ENCODE data around the gene TP53RK.

- no peak for TF ChIP-seq GABPA (IDR thresholded peaks at IDR 0.05; ENCODE audit: low read depth, low read length)
- TF ChIP-seq GABPA (CRISPR knock-in tag; IDR thresholded peaks at IDR 0.05; ENCODE audit: low read depth), result no peak
- no peak for TF ChIP-seq GABPB1 (CRISPR knock-in tag; IDR thresholded peaks at IDR 0.05)
- TF ChIP-seq PREB (CRISPR knock-in tag; IDR thresholded peaks at IDR 0.05), result no peak
- TF ChIP-seq MXD1 (CRISPR knock-in tag; IDR thresholded peaks at IDR 0.05), result no peak
- no peak for TF ChIP-seq KLF15 (CRISPR knock-in tag; IDR thresholded peaks at IDR 0.05; ENCODE audit: borderline replicate concordance)
- TF ChIP-seq STAT6 (CRISPR knock-in tag; IDR thresholded peaks at IDR 0.05; ENCODE audit: borderline replicate concordance), result no peak
- TF ChIP-seq ZSCAN29 (CRISPR knock-in tag; conservative IDR thresholded peaks at IDR 0.05), result no peak
- no peak; the same call in 1 of the 2 replicates for TF ChIP-seq CHD4 (IDR thresholded peaks at IDR 0.05; ENCODE audit: borderline replicate concordance, low read length)
Measured at GRCh38 chr20:46649650-46649949, 39.6 kb downstream of the TP53RK start.

Data from HepG2 (cell line).